GM04503 (cell line): ENCODE results near the gene SEC24D.
"Not testable (repeated sequence)": the region's sequence is repeated elsewhere in the genome, so short reads cannot be mapped to it uniquely, and the experiment has no call there.

ENCODE experiments used
- DNase-seq: peaks from one replicate; pipeline ENCODE4 v3.0.0-alpha.2; 2012; ENCODE audit warnings: low read depth

The SEC24D gene

GRCh38 chr4:118835571-118836300 is at the start of gene SEC24D:
SEC24D (minus strand) TSS chr4:118836126; CDS start chr4:118833696, 2,430 bp downstream.
- DNase-seq: peak; percentile 28

GRCh38 chr4:118884716-118885115 is 48.8 kb upstream of the SEC24D start:
- no peak for DNase-seq

- DNase-seq: no peak
Measured at GRCh38 chr4:118883861-118884260, 47.9 kb upstream of the SEC24D start.

GRCh38 chr4:118881512-118882146 is 45.7 kb upstream of the SEC24D start:
- no peak for DNase-seq

- no peak for DNase-seq
Measured at GRCh38 chr4:118879409-118879808, 43.5 kb upstream of the SEC24D start.

- not testable (repeated sequence) for DNase-seq
Measured at GRCh38 chr4:118878507-118878906, 42.6 kb upstream of the SEC24D start.

- no peak for DNase-seq
Measured at GRCh38 chr4:118877797-118878196, 41.9 kb upstream of the SEC24D start.

GRCh38 chr4:118872181-118872580 is 36.3 kb upstream of the SEC24D start:
- DNase-seq: no peak

- DNase-seq: no peak
Measured at GRCh38 chr4:118869808-118870342, 33.9 kb upstream of the SEC24D start.

GRCh38 chr4:118867311-118868067 is 31.6 kb upstream of the SEC24D start:
- DNase-seq: no peak

GRCh38 chr4:118866442-118866841 is 30.5 kb upstream of the SEC24D start:
- no peak for DNase-seq

GRCh38 chr4:118865091-118865708 is 29.3 kb upstream of the SEC24D start:
- no peak for DNase-seq

- no peak for DNase-seq
Measured at GRCh38 chr4:118858779-118859178, 22.9 kb upstream of the SEC24D start.

- no peak for DNase-seq
Measured at GRCh38 chr4:118857760-118858159, 21.8 kb upstream of the SEC24D start.

- DNase-seq: no peak
Measured at GRCh38 chr4:118850488-118851173, 14.7 kb upstream of the SEC24D start.

GRCh38 chr4:118849867-118850487 is 14.1 kb upstream of the SEC24D start:
- DNase-seq: no peak

- no peak for DNase-seq
Measured at GRCh38 chr4:118848901-118849300, 13.0 kb upstream of the SEC24D start.

GRCh38 chr4:118848242-118848641 is 12.3 kb upstream of the SEC24D start:
- DNase-seq: no peak

- DNase-seq: no peak
Measured at GRCh38 chr4:118846979-118847378, 11.1 kb upstream of the SEC24D start.

GRCh38 chr4:118845552-118846050 is 9.7 kb upstream of the SEC24D start:
- DNase-seq: no peak

- DNase-seq: no peak
Measured at GRCh38 chr4:118843237-118843636, 7.3 kb upstream of the SEC24D start.
